OCI-LY1 (cell line): ENCODE data around the gene IGIP.

ENCODE experiments used
- H2AFZ ChIP-seq: fragments of 200-600 bp; sonication (generic), shearing (Covaris generic); 2 replicates; pipeline ENCODE4 v1.6.0; 2014; ENCODE audit warnings: antibody characterized with exemption, mild to moderate bottlenecking, low read length
- H3F3A ChIP-seq: fragments of 200-600 bp; sonication (generic), shearing (Covaris generic); 2 replicates; pipeline ENCODE4 v1.6.0; 2014; ENCODE audit warnings: mild to moderate bottlenecking, antibody characterized with exemption, low read length, moderate library complexity; ENCODE audit not compliant: insufficient read depth
- H3K27ac ChIP-seq: fragments of 200-600 bp; sonication (generic); 2 replicates; pipeline ENCODE4 v1.5.1; 2014; ENCODE audit warnings: low read length, mixed run types, mild to moderate bottlenecking, low read depth; ENCODE audit not compliant: poor library complexity, severe bottlenecking
- H3K27me3 ChIP-seq: fragments of 200-600 bp; sonication (generic); 2 replicates; pipeline ENCODE4 v1.6.0; 2014; ENCODE audit warnings: antibody characterized with exemption, mild to moderate bottlenecking, low read length, moderate library complexity; ENCODE audit not compliant: insufficient read depth
- H3K36me3 ChIP-seq: fragments of 200-600 bp; sonication (generic); 2 replicates; pipeline ENCODE4 v1.6.1; 2014; ENCODE audit warnings: mild to moderate bottlenecking, antibody characterized with exemption, low read length, moderate library complexity, mixed read lengths; ENCODE audit not compliant: insufficient read depth
- H3K4me1 ChIP-seq: fragments of 200-600 bp; sonication (generic); 2 replicates; pipeline ENCODE4 v1.5.1; 2014; ENCODE audit warnings: mild to moderate bottlenecking, low read length, moderate library complexity; ENCODE audit not compliant: insufficient read depth, severe bottlenecking
- H3K4me2 ChIP-seq: fragments of 200-600 bp; sonication (generic), shearing (Covaris generic); 2 replicates; pipeline ENCODE4 v1.6.1; 2014; ENCODE audit warnings: low read length
- H3K4me3 ChIP-seq: fragments of 200-600 bp; sonication (generic); 2 replicates; pipeline ENCODE4 v1.5.1; 2014; ENCODE audit warnings: low read length, low read depth, mild to moderate bottlenecking, mixed read lengths; ENCODE audit not compliant: poor library complexity, severe bottlenecking
- H3K79me2 ChIP-seq: fragments of 200-600 bp; shearing (Covaris generic); 2 replicates; pipeline ENCODE4 v1.6.1; 2016; ENCODE audit warnings: mixed run types, low read length, mixed read lengths; ENCODE audit not compliant: insufficient read depth
- H3K9ac ChIP-seq: fragments of 200-600 bp; sonication (generic), shearing (Covaris generic); 2 replicates; pipeline ENCODE4 v1.6.1; 2014; ENCODE audit warnings: mild to moderate bottlenecking, low read length, mixed read lengths
- H3K9me2 ChIP-seq: fragments of 200-600 bp; sonication (generic), shearing (Covaris generic); 2 replicates; pipeline ENCODE4 v1.6.1; 2014; ENCODE audit warnings: low read depth, mild to moderate bottlenecking, low read length, mixed read lengths
- H3K9me3 ChIP-seq: fragments of 200-600 bp; shearing (Covaris generic); 2 replicates; pipeline ENCODE4 v1.6.1; 2014; ENCODE audit warnings: low read length, mixed read lengths
- H4K20me1 ChIP-seq: fragments of 200-600 bp; sonication (generic), shearing (Covaris generic); 2 replicates; pipeline ENCODE4 v1.6.0; 2016; ENCODE audit warnings: mild to moderate bottlenecking, low read length; ENCODE audit not compliant: insufficient read depth
- EZH2 ChIP-seq: fragments of 200-600 bp; sonication (generic), shearing (Covaris generic); IDR thresholded peaks from 2 replicates; pipeline ENCODE4 v1.8.0; 2017; ENCODE audit warnings: borderline replicate concordance, mixed run types, mild to moderate bottlenecking, antibody characterized with exemption, low read length, moderate library complexity, mixed read lengths
- TF ChIP-seq, protein P1 (sequence below): fragments of 200-600 bp; sonication (generic), shearing (Covaris generic); IDR thresholded peaks from 2 replicates; pipeline ENCODE4 v1.5.1; 2017; ENCODE audit warnings: mild to moderate bottlenecking, antibody characterized with exemption, low read length, moderate library complexity, mixed read lengths

The IGIP gene

GRCh38 chr5:140178482-140179116, 52.9 kb downstream of the IGIP start:
- Histone ChIP-seq H3K4me3 (no peak overlapping the region), H3K36me3 (no peaks in the 10 kb centered on the region), H2AFZ (no peak overlapping the region), H3K79me2 (no peaks in the 10 kb centered on the region), H3F3A (no peaks in the 10 kb centered on the region; the same call in 1 of the 2 replicates), H3K27me3 (no peaks in the 10 kb centered on the region), H4K20me1 (no peaks in the 10 kb centered on the region), H3K4me1 (peaks cover 37% of the 10 kb centered on the region), H3K4me2 (no peak overlapping the region), H3K9me3 (no peaks in the 10 kb centered on the region), H3K9me2 (no peaks in the 10 kb centered on the region), H3K9ac (no peak overlapping the region), H3K27ac (no peak overlapping the region)
- no peak for TF ChIP-seq EZH2
- TF ChIP-seq, protein P1, sequence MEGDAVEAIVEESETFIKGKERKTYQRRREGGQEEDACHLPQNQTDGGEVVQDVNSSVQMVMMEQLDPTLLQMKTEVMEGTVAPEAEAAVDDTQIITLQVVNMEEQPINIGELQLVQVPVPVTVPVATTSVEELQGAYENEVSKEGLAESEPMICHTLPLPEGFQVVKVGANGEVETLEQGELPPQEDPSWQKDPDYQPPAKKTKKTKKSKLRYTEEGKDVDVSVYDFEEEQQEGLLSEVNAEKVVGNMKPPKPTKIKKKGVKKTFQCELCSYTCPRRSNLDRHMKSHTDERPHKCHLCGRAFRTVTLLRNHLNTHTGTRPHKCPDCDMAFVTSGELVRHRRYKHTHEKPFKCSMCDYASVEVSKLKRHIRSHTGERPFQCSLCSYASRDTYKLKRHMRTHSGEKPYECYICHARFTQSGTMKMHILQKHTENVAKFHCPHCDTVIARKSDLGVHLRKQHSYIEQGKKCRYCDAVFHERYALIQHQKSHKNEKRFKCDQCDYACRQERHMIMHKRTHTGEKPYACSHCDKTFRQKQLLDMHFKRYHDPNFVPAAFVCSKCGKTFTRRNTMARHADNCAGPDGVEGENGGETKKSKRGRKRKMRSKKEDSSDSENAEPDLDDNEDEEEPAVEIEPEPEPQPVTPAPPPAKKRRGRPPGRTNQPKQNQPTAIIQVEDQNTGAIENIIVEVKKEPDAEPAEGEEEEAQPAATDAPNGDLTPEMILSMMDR: no peak
